Peyer's patch (tissue), 4 donors: Measurements from ENCODE around the gene SRPK3. TPM values are rescaled to one million over a fixed set of nuclear protein-coding genes. Genes with fewer than 3 reads are reported as not detected.

Experiments
- DNase-seq, 3 donors: peaks; one replicate each; pipeline ENCODE4 v3.0.0-alpha.2; 2017 to 2019
- H3K27ac ChIP-seq, 4 donors: fragments of 200-600 bp; sonication (generic); one replicate each; pipeline ENCODE4 v1.5.1; 2016 to 2019
- H3K27me3 ChIP-seq, 2 donors: fragments of 200-600 bp; sonication (generic); one replicate each; pipeline ENCODE4 v1.5.1; 2019
- H3K36me3 ChIP-seq, 3 donors: fragments of 200-600 bp; sonication (generic); one replicate each; pipeline ENCODE4 v1.5.1; 2016 to 2019
- H3K4me1 ChIP-seq, 4 donors: fragments of 200-600 bp; sonication (generic); one replicate each; pipeline ENCODE4 v1.5.1; 2016 to 2019
- H3K4me3 ChIP-seq, 4 donors: fragments of 200-600 bp; sonication (generic); 1 replicate in 3 of 4; 2 replicates in 1 of 4; pipeline ENCODE4 v1.5.1; 2016 to 2019; ENCODE audit warnings: mild to moderate bottlenecking in 1 of 4
- H3K9me3 ChIP-seq, 4 donors: fragments of 200-600 bp; sonication (generic); one replicate each; pipeline ENCODE4 v1.5.1; 2016 to 2019; ENCODE audit warnings: mild to moderate bottlenecking in 1 of 4
- CTCF ChIP-seq, 6 experiments: fragments of 450-650 bp in 4 of 6; fragments of 200-600 bp in 2 of 6; sonication (generic) in 1 of 6; IDR thresholded peaks; one replicate each; pipeline ENCODE4 v1.5.1; 2017 to 2019; ENCODE audit warnings: antibody characterized with exemption in 6 of 6, mild to moderate bottlenecking in 3 of 6, moderate library complexity in 1 of 6
- POLR2A ChIP-seq, 2 donors: fragments of 450-650 bp; IDR thresholded peaks; one replicate each; pipeline ENCODE4 v1.5.1; 2017; ENCODE audit warnings: antibody characterized with exemption in 2 of 2, mild to moderate bottlenecking in 2 of 2, moderate library complexity in 2 of 2
- total RNA-seq, 4 donors: library from RNA; depleted of rRNA; stranded (reverse); fragments of >200 nt; gene quantifications; one replicate each; pipeline ENCODE4 v1.1.0, GENCODE V29; 2016

The SRPK3 gene
- total RNA-seq, 4 donors from 2014 or later = 1.7 TPM; not detected in 3

GRCh38 chrX:153805436-153805835 is 24.6 kb downstream of the SRPK3 start:
- no peak overlapping the region for H3K27ac ChIP-seq
- TF ChIP-seq POLR2A (IDR thresholded peaks at IDR 0.05) (no peak), CTCF (IDR thresholded peaks at IDR 0.05) (no peak)
- DNase-seq = no peak
- no peaks in the 10 kb centered on the region for H3K9me3 ChIP-seq
- H3K27me3 ChIP-seq = no peaks in the 10 kb centered on the region
- no peaks in the 10 kb centered on the region for H3K36me3 ChIP-seq
- no peak overlapping the region for H3K4me3 ChIP-seq
- no peaks in the 10 kb centered on the region for H3K4me1 ChIP-seq

GRCh38 chrX:153806999-153807575 is 26.2 kb downstream of the SRPK3 start:
- no peaks in the 10 kb centered on the region for H3K9me3 ChIP-seq
- no peak overlapping the region for H3K27ac ChIP-seq
- no peaks in the 10 kb centered on the region for H3K36me3 ChIP-seq
- no peak for DNase-seq
- H3K27me3 ChIP-seq = no peaks in the 10 kb centered on the region
- no peaks in the 10 kb centered on the region for H3K4me1 ChIP-seq
- H3K4me3 ChIP-seq = no peak overlapping the region
- no peak for TF ChIP-seq POLR2A (IDR thresholded peaks at IDR 0.05)
- TF ChIP-seq CTCF (IDR thresholded peaks at IDR 0.05) = no peak

GRCh38 chrX:153807976-153808375 is 27.1 kb downstream of the SRPK3 start:
- H3K9me3 ChIP-seq = no peaks in the 10 kb centered on the region
- DNase-seq = no peak
- TF ChIP-seq POLR2A (IDR thresholded peaks at IDR 0.05) = no peak
- no peaks in the 10 kb centered on the region for H3K4me1 ChIP-seq
- H3K4me3 ChIP-seq = no peak overlapping the region
- no peak overlapping the region for H3K27ac ChIP-seq
- no peaks in the 10 kb centered on the region for H3K27me3 ChIP-seq
- H3K36me3 ChIP-seq = no peaks in the 10 kb centered on the region

- Histone ChIP-seq H3K27ac (no peak overlapping the region), H3K9me3 (no peaks in the 10 kb centered on the region), H3K4me1 (no peaks in the 10 kb centered on the region), H3K4me3 (no peak overlapping the region), H3K36me3 (no peaks in the 10 kb centered on the region), H3K27me3 (no peaks in the 10 kb centered on the region)
- DNase-seq = no peak
- TF ChIP-seq POLR2A (IDR thresholded peaks at IDR 0.05) = no peak
- no peak for TF ChIP-seq CTCF (IDR thresholded peaks at IDR 0.05)
These were observed 31.4 kb downstream of the SRPK3 start for GRCh38 chrX:153812220-153812619.

GRCh38 chrX:153813161-153813560 is 32.3 kb downstream of the SRPK3 start:
- no peak for DNase-seq
- Histone ChIP-seq H3K4me1 (no peaks in the 10 kb centered on the region), H3K9me3 (no peaks in the 10 kb centered on the region), H3K27ac (no peak overlapping the region), H3K4me3 (no peak overlapping the region), H3K27me3 (no peaks in the 10 kb centered on the region), H3K36me3 (no peaks in the 10 kb centered on the region)
- no peak for TF ChIP-seq POLR2A (IDR thresholded peaks at IDR 0.05)
- TF ChIP-seq CTCF (IDR thresholded peaks at IDR 0.05) = no peak

GRCh38 chrX:153814591-153815315 is 33.9 kb downstream of the SRPK3 start:
- no peaks in the 10 kb centered on the region for H3K27me3 ChIP-seq
- H3K36me3 ChIP-seq = no peaks in the 10 kb centered on the region
- no peak overlapping the region for H3K27ac ChIP-seq
- no peak for TF ChIP-seq CTCF (IDR thresholded peaks at IDR 0.05)
- no peak for TF ChIP-seq POLR2A (IDR thresholded peaks at IDR 0.05)
- no peak overlapping the region for H3K4me3 ChIP-seq
- DNase-seq = no peak
- no peaks in the 10 kb centered on the region for H3K9me3 ChIP-seq
- H3K4me1 ChIP-seq = no peaks in the 10 kb centered on the region
